Hematopoietic multipotent progenitor cell treated with erythropoietin and hydrocortisone succinate and interleukin-3 and kit ligand, for 4 days (in vitro differentiated cells): Measurements from ENCODE around the gene SRSF4.
A peak's percentile ranks its signal among the peaks of the same experiment; 100 is the strongest.
"Not testable (repeated sequence)": the region's sequence is repeated elsewhere in the genome, so short reads cannot be mapped to it uniquely, and the experiment has no call there.

ENCODE experiments used
- DNase-seq: peaks from one replicate; pipeline ENCODE4 v3.0.0-alpha.2; 2015

The SRSF4 gene

GRCh38 chr1:29181413-29182225 is at the start of gene SRSF4:
Gene SRSF4, minus strand, starts transcription at chr1:29181900. Its CDS starts 148 bp downstream, at chr1:29181752.
- peak; percentile 99 for DNase-seq

- peak; percentile 96 for DNase-seq
Measured at GRCh38 chr1:29230553-29231378, 49.1 kb upstream of the SRSF4 start, which contains the start of gene MECR. Gene MECR, minus strand, starts transcription at chr1:29230934. Its CDS starts 28 bp downstream, at chr1:29230906.

GRCh38 chr1:29230204-29230552 is 48.5 kb upstream of the SRSF4 start:
- no peak for DNase-seq

GRCh38 chr1:29227511-29227910 is 45.8 kb upstream of the SRSF4 start:
- no peak for DNase-seq

- DNase-seq, result no peak
Measured at GRCh38 chr1:29225361-29225760, 43.7 kb upstream of the SRSF4 start.

- peak; percentile 61 for DNase-seq
Measured at GRCh38 chr1:29224356-29224837, 42.7 kb upstream of the SRSF4 start.

GRCh38 chr1:29223521-29223920 is 41.8 kb upstream of the SRSF4 start:
- DNase-seq, result no peak

GRCh38 chr1:29222686-29223085 is 41.0 kb upstream of the SRSF4 start:
- no peak for DNase-seq

- not testable (repeated sequence) for DNase-seq
Measured at GRCh38 chr1:29222260-29222659, 40.6 kb upstream of the SRSF4 start.

GRCh38 chr1:29221296-29221695 is 39.6 kb upstream of the SRSF4 start:
- no peak for DNase-seq

GRCh38 chr1:29218223-29218622 is 36.5 kb upstream of the SRSF4 start:
- DNase-seq, result no peak

- no peak for DNase-seq
Measured at GRCh38 chr1:29217633-29218032, 35.9 kb upstream of the SRSF4 start.

- DNase-seq, result no peak
Measured at GRCh38 chr1:29213055-29213454, 31.4 kb upstream of the SRSF4 start.

GRCh38 chr1:29211086-29212030 is 29.7 kb upstream of the SRSF4 start:
- no peak for DNase-seq

- no peak for DNase-seq
Measured at GRCh38 chr1:29210278-29211085, 28.8 kb upstream of the SRSF4 start.

GRCh38 chr1:29209173-29209572 is 27.5 kb upstream of the SRSF4 start:
- DNase-seq, result no peak

- peak; percentile 61 for DNase-seq
Measured at GRCh38 chr1:29208442-29208841, 26.7 kb upstream of the SRSF4 start.

GRCh38 chr1:29202584-29203340 is 21.1 kb upstream of the SRSF4 start:
- DNase-seq, result peak; percentile 97

- DNase-seq, result peak; percentile 72
Measured at GRCh38 chr1:29202053-29202452, 20.4 kb upstream of the SRSF4 start.

GRCh38 chr1:29201595-29202051 is 19.9 kb upstream of the SRSF4 start:
- peak; percentile 66 for DNase-seq
